ENCODE data around the gene NAV2.

NAV2 gene

DNA sequence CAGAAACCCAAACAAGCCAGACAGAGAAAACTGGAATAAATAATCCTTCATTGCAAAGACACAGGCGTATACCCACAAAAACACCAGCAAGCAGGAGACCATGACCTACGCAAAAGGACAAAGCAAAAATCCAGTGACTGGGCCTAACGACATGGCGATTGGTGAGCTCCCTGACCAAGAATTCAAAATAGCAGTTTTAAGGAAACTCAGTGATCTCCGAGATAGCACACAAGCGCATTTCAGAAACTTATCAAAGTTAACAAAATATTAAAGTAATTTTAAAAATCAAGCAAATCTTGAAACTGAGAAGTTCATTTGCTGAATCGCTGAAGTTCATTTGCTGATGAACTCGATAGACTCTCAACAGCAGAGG is 420.0 kb downstream of the NAV2 start:
- no peak for DNase-seq (ENCODE audit: low read depth)
- TF ChIP-seq, protein P1, sequence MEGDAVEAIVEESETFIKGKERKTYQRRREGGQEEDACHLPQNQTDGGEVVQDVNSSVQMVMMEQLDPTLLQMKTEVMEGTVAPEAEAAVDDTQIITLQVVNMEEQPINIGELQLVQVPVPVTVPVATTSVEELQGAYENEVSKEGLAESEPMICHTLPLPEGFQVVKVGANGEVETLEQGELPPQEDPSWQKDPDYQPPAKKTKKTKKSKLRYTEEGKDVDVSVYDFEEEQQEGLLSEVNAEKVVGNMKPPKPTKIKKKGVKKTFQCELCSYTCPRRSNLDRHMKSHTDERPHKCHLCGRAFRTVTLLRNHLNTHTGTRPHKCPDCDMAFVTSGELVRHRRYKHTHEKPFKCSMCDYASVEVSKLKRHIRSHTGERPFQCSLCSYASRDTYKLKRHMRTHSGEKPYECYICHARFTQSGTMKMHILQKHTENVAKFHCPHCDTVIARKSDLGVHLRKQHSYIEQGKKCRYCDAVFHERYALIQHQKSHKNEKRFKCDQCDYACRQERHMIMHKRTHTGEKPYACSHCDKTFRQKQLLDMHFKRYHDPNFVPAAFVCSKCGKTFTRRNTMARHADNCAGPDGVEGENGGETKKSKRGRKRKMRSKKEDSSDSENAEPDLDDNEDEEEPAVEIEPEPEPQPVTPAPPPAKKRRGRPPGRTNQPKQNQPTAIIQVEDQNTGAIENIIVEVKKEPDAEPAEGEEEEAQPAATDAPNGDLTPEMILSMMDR (conservative IDR thresholded peaks at IDR 0.05; ENCODE audit: low read depth, low read length) = no peak
- H3K4me3 ChIP-seq (ENCODE audit: low read depth, low read length) = no peak overlapping the region

DNA sequence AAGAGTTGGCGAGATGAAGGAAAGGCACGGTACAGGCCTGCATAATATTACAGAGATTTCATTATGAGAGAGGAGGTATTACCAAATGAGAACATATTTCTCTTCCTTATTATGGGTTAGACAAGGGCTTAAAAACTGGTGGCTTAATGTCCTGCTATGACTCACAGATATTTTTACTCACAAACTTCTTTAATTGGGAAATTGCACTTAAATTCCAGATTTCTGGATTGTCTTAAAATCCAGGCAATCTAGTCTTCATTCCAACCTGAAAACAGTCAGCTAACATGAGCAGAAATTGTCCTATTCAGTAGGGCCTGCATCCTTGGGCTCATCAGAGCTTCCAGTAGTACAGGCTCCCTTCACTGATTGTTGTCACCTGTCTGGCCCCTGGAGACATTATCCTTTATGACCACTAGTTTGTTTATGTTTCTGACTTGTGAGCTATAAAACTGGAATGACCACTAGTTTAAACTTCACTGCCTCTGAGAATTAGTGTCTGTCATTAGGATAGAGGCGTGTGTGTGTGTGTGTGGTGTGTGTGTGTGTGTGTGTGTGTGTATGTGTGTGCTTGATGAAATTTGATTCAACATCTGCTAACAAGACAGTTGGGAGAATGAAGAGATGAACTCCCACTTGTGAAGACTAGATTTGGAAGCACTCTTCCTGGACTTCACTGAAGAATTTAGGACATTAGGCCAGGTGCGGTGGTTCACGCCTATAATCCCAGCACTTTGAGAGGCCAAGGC is 422.5 kb downstream of the NAV2 start:
- no peak overlapping the region for H3K4me3 ChIP-seq (ENCODE audit: low read depth, low read length)
- no peak for DNase-seq (ENCODE audit: low read depth)
- TF ChIP-seq, protein P1 (conservative IDR thresholded peaks at IDR 0.05; ENCODE audit: low read depth, low read length) = no peak

DNA sequence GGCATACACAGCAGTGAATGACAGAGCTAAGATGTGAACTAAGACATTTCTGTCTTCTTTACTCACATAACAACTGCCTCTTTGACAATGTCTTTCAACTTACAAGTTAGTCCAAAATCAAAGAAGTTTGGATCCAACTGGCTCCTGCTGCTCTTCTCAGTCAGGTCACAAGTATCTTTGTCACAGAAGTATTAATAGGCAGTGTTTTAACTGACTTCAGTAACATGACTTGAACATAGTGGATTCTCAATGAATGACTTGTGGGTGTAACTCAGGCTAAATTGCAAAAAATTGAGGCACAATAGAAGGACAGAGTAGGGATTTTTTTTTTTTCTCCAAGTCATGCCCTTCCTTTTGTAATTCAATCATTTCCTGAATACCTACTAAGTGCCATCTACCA is 425.0 kb downstream of the NAV2 start:
- DNase-seq (ENCODE audit: low read depth) = no peak
- TF ChIP-seq, protein P1 (conservative IDR thresholded peaks at IDR 0.05; ENCODE audit: low read depth, low read length) = no peak
- no peak overlapping the region for H3K4me3 ChIP-seq (ENCODE audit: low read depth, low read length)

DNA sequence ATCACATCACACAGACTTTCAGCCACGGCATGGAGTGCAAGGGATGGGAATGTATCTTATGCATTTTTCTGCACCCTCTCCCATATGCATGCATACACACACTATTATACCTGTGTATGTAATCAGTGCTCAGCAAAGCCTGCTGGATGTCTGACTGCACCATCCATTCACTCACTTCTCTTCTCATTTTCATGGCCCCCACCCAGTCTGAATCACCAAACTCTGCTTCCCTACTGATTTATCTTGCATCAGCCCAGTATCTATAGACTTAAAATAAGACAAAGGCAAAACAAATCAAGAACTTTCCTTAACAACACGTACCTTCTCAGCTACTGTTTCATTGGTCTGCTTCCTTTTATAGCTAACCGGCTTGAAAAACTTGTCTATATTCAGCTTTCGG is 426.1 kb downstream of the NAV2 start:
- no peak for DNase-seq (ENCODE audit: low read depth)
- H3K4me3 ChIP-seq (ENCODE audit: low read depth, low read length) = no peak overlapping the region
- TF ChIP-seq, protein P1 (conservative IDR thresholded peaks at IDR 0.05; ENCODE audit: low read depth, low read length) = no peak

DNA sequence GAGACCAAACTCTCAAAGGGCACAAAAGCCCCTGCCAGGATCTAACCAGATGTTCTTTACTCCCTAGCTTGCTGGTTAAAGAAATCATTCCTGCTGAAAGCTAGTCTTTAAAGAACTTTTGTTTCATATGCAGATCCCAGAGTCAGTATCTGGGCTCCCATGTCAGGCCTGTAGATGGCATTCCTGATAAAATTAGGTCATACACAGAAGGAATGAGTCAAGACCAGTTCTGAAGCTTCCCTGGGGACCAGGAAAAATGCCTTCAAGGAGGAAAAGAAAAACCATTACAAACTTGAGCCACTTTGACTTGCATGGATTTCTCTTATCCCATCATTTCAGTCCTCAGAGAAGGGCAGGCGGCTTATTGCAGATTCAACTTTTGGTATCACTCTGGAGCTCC is 441.7 kb downstream of the NAV2 start:
- H3K4me3 ChIP-seq (ENCODE audit: low read depth, low read length) = no peak overlapping the region
- TF ChIP-seq, protein P1 (conservative IDR thresholded peaks at IDR 0.05; ENCODE audit: low read depth, low read length) = no peak
- DNase-seq (ENCODE audit: low read depth) = no peak

DNA sequence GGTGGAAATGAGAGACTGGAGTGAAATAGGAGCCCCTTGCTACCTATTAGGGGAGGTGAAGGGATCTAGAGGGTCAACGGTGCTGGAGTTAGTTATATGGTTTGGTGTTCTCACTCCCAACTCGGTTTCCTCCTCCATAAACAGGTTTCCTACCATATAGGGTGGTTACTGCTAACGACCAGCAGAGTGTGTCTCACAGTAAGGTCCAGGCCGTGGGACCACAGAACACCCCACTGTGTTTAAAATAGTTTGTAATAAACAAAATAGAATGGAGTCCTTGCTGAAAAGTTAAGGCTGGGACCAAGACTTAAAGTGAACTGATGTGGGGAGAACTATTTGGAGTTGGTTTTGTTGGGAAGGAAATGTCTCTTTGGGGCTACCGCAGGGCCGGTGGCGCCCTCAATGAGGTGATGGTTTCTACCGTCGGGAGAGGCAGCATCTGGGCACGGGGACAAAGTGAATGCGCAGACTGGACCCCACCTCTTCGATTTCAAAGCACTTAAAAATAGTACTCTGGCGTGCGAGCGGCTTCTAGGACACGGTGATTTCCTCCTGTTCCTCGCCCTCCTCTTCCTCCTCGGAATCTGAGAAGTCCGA is 443.1 kb downstream of the NAV2 start:
- no peak overlapping the region for H3K4me3 ChIP-seq (ENCODE audit: low read depth, low read length)
- TF ChIP-seq, protein P1 (conservative IDR thresholded peaks at IDR 0.05; ENCODE audit: low read depth, low read length) = no peak
- DNase-seq (ENCODE audit: low read depth) = no peak
